ENCODE measurements around the gene ARMC9. TPM values are rescaled to one million over a fixed set of nuclear protein-coding genes. Genes with fewer than 3 reads are reported as not detected.

The ARMC9 gene
- total RNA-seq, 2 experiments from 2014 or later = 0.50 to 0.55 TPM

GRCh38 chr2:231382116-231382515, 183.7 kb downstream of the ARMC9 start:
- no peak for DNase-seq
- peaks cover 9% of the 10 kb centered on the region for H3K9me3 Mint-ChIP-seq
- H3K4me3 Mint-ChIP-seq = no peak overlapping the region
- ChIA-PET POLR2A (no interaction called here), CTCF (no interaction called here)
- peaks cover 14% of the 10 kb centered on the region for H3K27me3 Mint-ChIP-seq
- H3K4me1 Mint-ChIP-seq = no peaks in the 10 kb centered on the region
- H3K36me3 Mint-ChIP-seq (ENCODE audit: low read depth) = no peaks in the 10 kb centered on the region
- H3K27ac Mint-ChIP-seq = no peak overlapping the region

DNA sequence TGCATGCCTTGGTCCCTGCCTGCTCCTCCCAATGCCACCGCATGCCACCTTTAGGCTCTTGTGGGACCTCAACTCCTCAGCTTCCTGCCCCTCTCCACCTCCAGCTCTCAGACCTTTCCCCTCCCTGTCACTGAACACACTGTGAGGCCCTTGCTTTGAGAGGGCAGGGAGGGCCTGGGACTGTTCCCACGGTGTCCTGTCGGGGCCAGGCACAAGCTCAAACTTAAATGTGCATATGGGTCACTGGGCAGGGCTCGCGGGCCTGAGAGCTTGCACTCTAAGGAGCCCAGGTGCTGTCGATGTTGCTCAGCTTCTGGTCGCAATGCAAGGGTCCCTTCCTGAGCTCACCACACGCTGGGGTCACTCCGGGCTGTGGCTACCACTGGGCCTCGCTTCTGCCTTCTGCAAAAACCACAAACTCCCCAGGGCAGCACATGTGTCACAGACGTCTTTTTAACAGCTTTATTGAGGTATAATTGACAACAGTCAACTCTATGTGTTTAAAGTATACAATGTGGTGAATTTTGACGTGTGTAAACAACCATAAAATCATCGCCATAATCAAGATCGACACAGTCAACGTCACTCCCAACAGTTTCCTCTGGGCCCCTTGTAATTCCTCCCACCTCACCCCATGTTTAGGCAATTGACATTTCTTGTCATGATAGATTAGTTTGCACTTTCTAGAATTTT, 185.1 kb downstream of the ARMC9 start:
- CTCF ChIA-PET = no interaction called here
- H3K9me3 Mint-ChIP-seq = peaks cover 9% of the 10 kb centered on the region
- POLR2A ChIA-PET = interaction anchor here (0.8 kb wide), 1 partner anchor 27 kb away, joined by 3 read pairs; no protein-coding TSS in a partner anchor
- no peaks in the 10 kb centered on the region for H3K36me3 Mint-ChIP-seq (ENCODE audit: low read depth)
- peaks cover 14% of the 10 kb centered on the region for H3K27me3 Mint-ChIP-seq
- no peak for DNase-seq
- no peak overlapping the region for H3K4me3 Mint-ChIP-seq
- H3K27ac Mint-ChIP-seq = no peak overlapping the region
- no peaks in the 10 kb centered on the region for H3K4me1 Mint-ChIP-seq

- H3K4me1 Mint-ChIP-seq = no peaks in the 10 kb centered on the region
- ChIA-PET CTCF (no interaction called here), POLR2A (no interaction called here)
- H3K36me3 Mint-ChIP-seq (ENCODE audit: low read depth) = no peaks in the 10 kb centered on the region
- DNase-seq = no peak
- H3K27me3 Mint-ChIP-seq = peaks cover 14% of the 10 kb centered on the region
- peaks cover 9% of the 10 kb centered on the region for H3K9me3 Mint-ChIP-seq
- no peak overlapping the region for H3K4me3 Mint-ChIP-seq
- no peak overlapping the region for H3K27ac Mint-ChIP-seq
These were observed 185.6 kb downstream of the ARMC9 start for GRCh38 chr2:231384109-231384435.

GRCh38 chr2:231384970-231385369, 186.5 kb downstream of the ARMC9 start:
- DNase-seq = no peak
- Mint-ChIP-seq H3K4me1 (no peaks in the 10 kb centered on the region), H3K4me3 (no peak overlapping the region), H3K27me3 (peaks cover 14% of the 10 kb centered on the region), H3K9me3 (peaks cover 9% of the 10 kb centered on the region), H3K27ac (no peak overlapping the region), H3K36me3 (ENCODE audit: low read depth) (no peaks in the 10 kb centered on the region)
- CTCF ChIA-PET = no interaction called here
- POLR2A ChIA-PET = no interaction called here

DNA sequence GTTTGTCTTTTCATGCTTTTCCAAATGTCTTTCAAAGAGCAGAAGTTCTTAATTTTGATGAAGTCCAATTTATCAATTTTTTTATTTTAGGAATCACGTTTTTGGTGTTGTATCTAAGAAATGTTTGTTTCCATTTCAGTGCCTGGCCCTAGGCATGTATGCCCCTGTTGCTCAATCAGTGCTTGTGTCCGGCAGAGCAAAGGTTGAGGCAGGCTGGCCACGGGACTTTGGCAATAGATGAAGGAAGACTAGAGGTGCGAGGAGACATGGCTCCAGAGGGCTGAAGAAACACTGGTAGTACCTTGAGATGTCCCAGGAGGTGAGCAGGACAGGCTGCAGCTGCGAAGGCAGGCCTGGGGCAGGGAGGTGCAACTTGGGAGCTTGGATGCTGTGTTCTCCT, 187.0 kb downstream of the ARMC9 start:
- Mint-ChIP-seq H3K4me3 (no peak overlapping the region), H3K27me3 (peaks cover 14% of the 10 kb centered on the region), H3K36me3 (ENCODE audit: low read depth) (no peaks in the 10 kb centered on the region), H3K27ac (no peak overlapping the region), H3K9me3 (peaks cover 9% of the 10 kb centered on the region), H3K4me1 (no peaks in the 10 kb centered on the region)
- ChIA-PET POLR2A (no interaction called here), CTCF (no interaction called here)
- DNase-seq = no peak

- Mint-ChIP-seq H3K4me1 (no peaks in the 10 kb centered on the region), H3K4me3 (no peak overlapping the region), H3K27me3 (peaks cover 14% of the 10 kb centered on the region), H3K27ac (no peak overlapping the region), H3K9me3 (peaks cover 9% of the 10 kb centered on the region), H3K36me3 (ENCODE audit: low read depth) (no peaks in the 10 kb centered on the region)
- ChIA-PET POLR2A (no interaction called here), CTCF (interaction anchor here (0.6 kb wide), 1 partner anchor 120 kb away, joined by 3 read pairs; no protein-coding TSS in a partner anchor)
- DNase-seq = no peak
These were observed 188.0 kb downstream of the ARMC9 start for GRCh38 chr2:231386446-231386845.

- H3K9me3 Mint-ChIP-seq = peaks cover 9% of the 10 kb centered on the region
- DNase-seq = no peak
- H3K4me3 Mint-ChIP-seq = no peak overlapping the region
- H3K4me1 Mint-ChIP-seq = peaks cover 3% of the 10 kb centered on the region
- no peaks in the 10 kb centered on the region for H3K36me3 Mint-ChIP-seq (ENCODE audit: low read depth)
- POLR2A ChIA-PET = no interaction called here
- peaks cover 9% of the 10 kb centered on the region for H3K27me3 Mint-ChIP-seq
- CTCF ChIA-PET = no interaction called here
- H3K27ac Mint-ChIP-seq = no peak overlapping the region
These were observed 189.7 kb downstream of the ARMC9 start for GRCh38 chr2:231387904-231388724.

DNA sequence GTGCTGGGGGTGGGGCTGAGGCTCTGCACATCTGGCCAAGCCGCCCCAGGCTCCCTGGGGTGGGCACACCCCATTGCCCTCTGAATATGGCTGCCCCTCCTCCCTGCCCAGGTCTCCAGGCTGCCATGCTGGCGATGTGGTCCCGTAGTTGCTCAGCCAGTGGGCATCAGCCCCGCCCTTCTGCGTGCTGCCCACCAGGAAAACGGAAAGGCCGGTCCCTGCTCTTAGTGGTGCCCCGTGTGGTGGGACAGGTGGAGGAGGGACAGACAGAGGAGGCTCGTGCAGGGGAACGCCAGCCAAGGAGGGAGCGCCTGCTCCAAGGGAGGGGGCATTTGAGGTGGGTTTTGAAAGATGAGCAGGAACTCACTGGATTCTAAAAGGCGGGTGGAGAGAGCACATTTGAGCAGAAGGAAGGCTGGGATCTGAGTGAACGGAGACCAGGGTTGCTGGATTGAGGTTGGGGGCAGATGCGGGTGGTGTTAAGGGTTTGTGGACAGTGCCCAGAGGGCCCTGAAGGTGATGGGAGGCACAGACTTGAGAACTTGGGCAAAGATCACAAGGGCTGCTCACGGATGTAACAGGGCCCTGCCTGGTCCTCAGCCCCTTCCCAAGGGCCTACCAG, 190.4 kb downstream of the ARMC9 start:
- Mint-ChIP-seq H3K27ac (no peak overlapping the region), H3K4me1 (peaks cover 10% of the 10 kb centered on the region), H3K36me3 (ENCODE audit: low read depth) (no peaks in the 10 kb centered on the region), H3K9me3 (peaks cover 9% of the 10 kb centered on the region), H3K27me3 (peaks cover 13% of the 10 kb centered on the region), H3K4me3 (no peak overlapping the region)
- no peak for DNase-seq
- ChIA-PET CTCF (interaction anchor here (0.8 kb wide), 1 partner anchor 17 kb away, joined by 3 read pairs; no protein-coding TSS in a partner anchor), POLR2A (no interaction called here)

DNA sequence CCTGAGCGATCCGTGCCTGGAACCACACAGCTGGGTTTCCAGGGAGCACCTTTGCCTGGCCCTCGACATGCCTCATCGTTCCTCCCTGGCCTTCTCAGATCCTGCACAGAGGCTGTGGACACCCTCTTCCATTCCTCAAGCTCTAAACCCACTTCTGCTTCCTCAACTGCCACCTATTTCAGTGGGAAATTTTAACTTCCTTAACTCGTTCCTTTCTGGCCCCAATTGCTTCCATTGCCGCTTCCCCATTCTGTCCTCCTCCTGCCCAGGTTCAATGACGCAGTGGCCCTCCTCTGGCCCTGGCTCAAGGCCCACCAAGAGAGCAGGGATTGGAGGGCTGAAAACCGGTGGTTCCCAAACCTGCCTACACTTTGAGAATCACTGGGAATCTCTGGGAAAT, 192.2 kb downstream of the ARMC9 start:
- no peak for DNase-seq
- POLR2A ChIA-PET = no interaction called here
- Mint-ChIP-seq H3K9me3 (peaks cover 3% of the 10 kb centered on the region), H3K4me3 (no peak overlapping the region), H3K36me3 (ENCODE audit: low read depth) (no peaks in the 10 kb centered on the region), H3K27me3 (peaks cover 20% of the 10 kb centered on the region), H3K27ac (no peak overlapping the region), H3K4me1 (peaks cover 21% of the 10 kb centered on the region)
- CTCF ChIA-PET = interaction anchor here (1.0 kb wide), 1 partner anchor 94 kb away, joined by 3 read pairs; no protein-coding TSS in a partner anchor

GRCh38 chr2:231391981-231392380, 193.6 kb downstream of the ARMC9 start:
- Mint-ChIP-seq H3K4me1 (peaks cover 28% of the 10 kb centered on the region), H3K9me3 (no peaks in the 10 kb centered on the region), H3K4me3 (no peak overlapping the region), H3K27ac (no peak overlapping the region), H3K36me3 (ENCODE audit: low read depth) (no peaks in the 10 kb centered on the region), H3K27me3 (peaks cover 24% of the 10 kb centered on the region)
- no peak for DNase-seq
- POLR2A ChIA-PET = no interaction called here
- CTCF ChIA-PET = interaction anchor here (2.1 kb wide), 1 partner anchor 14 kb away, joined by 12 read pairs; no protein-coding TSS in a partner anchor

GRCh38 chr2:231392431-231393148, 194.2 kb downstream of the ARMC9 start:
- H3K4me1 Mint-ChIP-seq = peaks cover 29% of the 10 kb centered on the region
- H3K27me3 Mint-ChIP-seq = peaks cover 28% of the 10 kb centered on the region
- CTCF ChIA-PET = interaction anchor here (2.1 kb wide), 1 partner anchor 13 kb away, joined by 12 read pairs; no protein-coding TSS in a partner anchor
- POLR2A ChIA-PET = interaction anchor here (0.7 kb wide), 1 partner anchor 61 kb away, joined by 3 read pairs; no protein-coding TSS in a partner anchor
- no peak overlapping the region for H3K4me3 Mint-ChIP-seq
- no peak for DNase-seq
- H3K9me3 Mint-ChIP-seq = no peaks in the 10 kb centered on the region
- no peaks in the 10 kb centered on the region for H3K36me3 Mint-ChIP-seq (ENCODE audit: low read depth)
- no peak overlapping the region for H3K27ac Mint-ChIP-seq

- no peaks in the 10 kb centered on the region for H3K36me3 Mint-ChIP-seq (ENCODE audit: low read depth)
These were observed 195.0 kb downstream of the ARMC9 start for GRCh38 chr2:231393149-231394131.

More at GRCh38 chr2:231393149-231394131, 195.0 kb downstream of the ARMC9 start:
- Mint-ChIP-seq H3K4me3 (peak overlapping the region; percentile 36), H3K4me1 (peaks cover 29% of the 10 kb centered on the region), H3K9me3 (no peaks in the 10 kb centered on the region), H3K27ac (peak overlapping the region; percentile 54), H3K27me3 (peaks cover 31% of the 10 kb centered on the region)
- ChIA-PET POLR2A (interaction anchor here (0.7 kb wide), 1 partner anchor 60 kb away, joined by 3 read pairs; no protein-coding TSS in a partner anchor), CTCF (interaction anchor here (0.6 to 2.1 kb wide), 4 partner anchors 12 to 166 kb away, joined by 3 to 12 read pairs (median 4); no protein-coding TSS in a partner anchor)
- DNase-seq = peak; percentile 58

Data from activated CD4-positive, alpha-beta memory T cell treated with anti-CD3 and anti-CD28 coated beads, Interleukin-2, amount 10 ng/mL, durations not matched to agents 7 days and 5 days (primary cell).